Keratinocyte (primary cell): ENCODE results near the gene IKZF1. TPM values are rescaled to one million over a fixed set of nuclear protein-coding genes. Genes with fewer than 3 reads are reported as not detected.

Experiments
- DNase-seq: peaks from one replicate; pipeline ENCODE4 v3.0.0-alpha.2; 2011; ENCODE audit warnings: low read depth, missing footprints, low spot score
- FAIRE-seq: peaks from 2 replicates; lab custom pipeline; 2011; peaks lifted over from hg19 to GRCh38; lab: Jason Lieb, UNC
- H2AFZ ChIP-seq: 2 replicates; pipeline ENCODE4 v1.6.0; 2012; ENCODE audit warnings: low read length, control low read depth, inconsistent platforms; ENCODE audit not compliant: control insufficient read depth
- H3K27ac ChIP-seq: 2 replicates; pipeline ENCODE4 v1.5.1; 2011; ENCODE audit warnings: low read length; ENCODE audit not compliant: control insufficient read depth, insufficient read depth
- H3K27me3 ChIP-seq: 3 replicates; pipeline ENCODE4 v1.6.0; 2011; ENCODE audit warnings: low read length; ENCODE audit not compliant: control insufficient read depth, insufficient read depth; ENCODE audit errors: extremely low read depth
- H3K36me3 ChIP-seq, 2 experiments: 2 replicates in 1 of 2; 3 replicates in 1 of 2; pipeline ENCODE4 v1.5.1; 2011; ENCODE audit warnings: low read length in 2 of 2, mild to moderate bottlenecking in 1 of 2; ENCODE audit not compliant: control insufficient read depth in 2 of 2, insufficient read depth in 2 of 2; ENCODE audit errors: extremely low read depth in 1 of 2
- H3K4me1 ChIP-seq: 3 replicates; pipeline ENCODE4 v1.5.1; 2011; ENCODE audit warnings: low read length; ENCODE audit not compliant: control insufficient read depth, insufficient read depth; ENCODE audit errors: extremely low read depth
- H3K4me2 ChIP-seq: 3 replicates; pipeline ENCODE4 v1.6.0; 2011; ENCODE audit warnings: low read depth, low read length; ENCODE audit not compliant: control insufficient read depth, insufficient read depth; ENCODE audit errors: extremely low read depth
- H3K4me3 ChIP-seq, 3 experiments: fragments of 200-600 bp in 1 of 3; sonication (generic) in 1 of 3; 2 replicates in 2 of 3; 3 replicates in 1 of 3; pipeline ENCODE4 v1.5.1; 2011 to 2016; ENCODE audit warnings: low read length in 3 of 3, mild to moderate bottlenecking in 3 of 3, control low read depth in 2 of 3, inconsistent platforms in 1 of 3, low read depth in 1 of 3, mixed read lengths in 1 of 3, mixed run types in 1 of 3, moderate library complexity in 1 of 3; ENCODE audit not compliant: control insufficient read depth in 2 of 3, insufficient read depth in 2 of 3; ENCODE audit errors: extremely low read depth in 1 of 3
- H3K79me2 ChIP-seq: 2 replicates; pipeline ENCODE4 v1.6.0; 2012; ENCODE audit warnings: low read length; ENCODE audit not compliant: control insufficient read depth, insufficient read depth
- H3K9ac ChIP-seq: 3 replicates; pipeline ENCODE4 v1.6.0; 2011; ENCODE audit warnings: low read length; ENCODE audit not compliant: control insufficient read depth, insufficient read depth; ENCODE audit errors: extremely low read depth
- H3K9me1 ChIP-seq: 3 replicates; pipeline ENCODE4 v1.6.0; 2011; ENCODE audit warnings: low read length; ENCODE audit not compliant: control insufficient read depth, insufficient read depth; ENCODE audit errors: extremely low read depth
- H3K9me3 ChIP-seq: 2 replicates; pipeline ENCODE4 v1.5.1; 2012; ENCODE audit warnings: low read depth, low read length; ENCODE audit not compliant: control insufficient read depth
- H4K20me1 ChIP-seq: 3 replicates; pipeline ENCODE4 v1.6.0; 2011; ENCODE audit warnings: low read length; ENCODE audit not compliant: control insufficient read depth, insufficient read depth; ENCODE audit errors: extremely low read depth
- CTCF ChIP-seq, 3 experiments: IDR thresholded peaks in 1 of 3; conservative IDR thresholded peaks in 1 of 3; optimal IDR thresholded peaks in 1 of 3; 2 replicates in 2 of 3; 3 replicates in 1 of 3; pipeline versions ENCODE3 to v1.5.1; 2011; ENCODE audit warnings: low read length in 3 of 3, mild to moderate bottlenecking in 3 of 3, moderate library complexity in 2 of 3, control low read depth in 1 of 3, inconsistent platforms in 1 of 3; ENCODE audit not compliant: insufficient read depth in 2 of 3; ENCODE audit errors: extremely low read depth in 1 of 3
- EZH2 ChIP-seq: IDR thresholded peaks from one replicate; pipeline ENCODE4 v1.6.1; 2012; ENCODE audit warnings: inconsistent platforms, mild to moderate bottlenecking, low read length, moderate library complexity
- dilution Hi-C: fragments of 300-500 bp; cut with MboI; formaldehyde crosslinking; loops from one replicate; pipeline ENCODE4 v1.7.0; 2020; ENCODE audit warnings: low sequenced_read_pairs; ENCODE audit not compliant: extremely low pct_ligation_motif_present
- polyA plus RNA-seq, 5 experiments: library from polyadenylated mRNA; depleted of rRNA in 3 of 5; stranded (reverse) in 3 of 5; stranded (forward) in 1 of 5; unstranded in 1 of 5; fragments of >200 nt; gene quantifications; 1 replicate in 1 of 5; 2 replicates in 3 of 5; 3 replicates in 1 of 5; pipeline versions ENCODE4 v1.2.1 to v1.2.3, GENCODE V29; 2011 to 2012; ENCODE audit warnings: missing spikeins in 2 of 5, low read depth in 1 of 5, low replicate concordance in 1 of 5

The IKZF1 gene
- polyA plus RNA-seq, 1 donor (not counting 4 experiments of a cell fraction or from before 2014, with no cell fraction given), result not detected

- no peak for TF ChIP-seq EZH2
- no peak for TF ChIP-seq CTCF (optimal IDR thresholded peaks at IDR 0.05 in 1 of 3, IDR thresholded peaks at IDR 0.05 in 1 of 3, conservative IDR thresholded peaks at IDR 0.05 in 1 of 3; ENCODE audit: extremely low read depth in 1 of 3, insufficient read depth in 2 of 3, low read length in 3 of 3)
- Histone ChIP-seq H3K9ac (no peak overlapping the region), H4K20me1 (no peaks in the 10 kb centered on the region), H2AFZ (no peak overlapping the region), H3K27ac (no peak overlapping the region), H3K4me3 (no peak overlapping the region), H3K9me3 (no peaks in the 10 kb centered on the region), H3K4me1 (no peaks in the 10 kb centered on the region), H3K27me3 (peaks cover 10% of the 10 kb centered on the region), H3K9me1 (no peaks in the 10 kb centered on the region), H3K79me2 (no peaks in the 10 kb centered on the region), H3K4me2 (no peak overlapping the region), H3K36me3 (no peaks in the 10 kb centered on the region)
- DNase-seq (no peak), FAIRE-seq (no peak)
- dilution Hi-C loops, result no loop called here
Measured at GRCh38 chr7:50357426-50357825, 52.9 kb downstream of the IKZF1 start.

DNA sequence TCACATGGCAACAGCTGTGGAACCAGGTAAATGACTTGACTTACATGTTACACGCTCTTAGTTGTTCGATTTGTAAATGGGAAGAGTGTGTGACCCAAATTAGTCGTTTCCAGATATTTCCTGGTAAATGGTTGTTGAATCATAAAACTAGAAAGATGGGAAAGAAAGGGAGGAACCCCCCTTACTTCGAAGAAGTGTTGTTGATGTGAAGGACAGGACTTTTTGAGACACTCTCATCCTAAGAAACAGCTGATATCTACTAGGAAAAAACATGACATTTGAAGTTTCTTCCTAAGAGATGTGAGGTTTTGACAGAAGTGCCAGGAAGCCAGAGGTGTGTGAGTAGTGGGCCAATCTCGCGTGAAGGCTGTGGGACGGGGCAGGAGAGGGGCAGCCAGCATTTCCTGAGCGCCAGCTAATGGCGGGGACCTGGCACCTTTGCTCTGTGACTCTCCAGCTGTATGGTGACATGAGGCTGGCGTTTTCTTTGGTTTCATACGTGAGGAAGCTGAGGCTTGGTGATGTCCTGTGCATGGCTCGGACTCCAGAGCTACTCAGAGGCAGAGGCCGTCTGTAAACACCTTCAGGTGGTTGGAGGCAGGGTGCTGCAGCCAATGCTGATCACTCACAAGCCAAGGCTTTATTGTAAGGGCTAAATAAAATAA is 53.7 kb downstream of the IKZF1 start:
- Histone ChIP-seq H3K79me2 (no peaks in the 10 kb centered on the region), H2AFZ (no peak overlapping the region), H3K9ac (no peak overlapping the region), H3K9me3 (no peaks in the 10 kb centered on the region), H3K27me3 (peaks cover 9% of the 10 kb centered on the region), H3K4me3 (no peak overlapping the region), H3K4me1 (no peaks in the 10 kb centered on the region), H3K4me2 (no peak overlapping the region), H3K27ac (no peak overlapping the region), H3K36me3 (no peaks in the 10 kb centered on the region), H3K9me1 (no peaks in the 10 kb centered on the region), H4K20me1 (no peaks in the 10 kb centered on the region)
- FAIRE-seq, result no peak
- no peak for TF ChIP-seq CTCF (optimal IDR thresholded peaks at IDR 0.05 in 1 of 3, IDR thresholded peaks at IDR 0.05 in 1 of 3, conservative IDR thresholded peaks at IDR 0.05 in 1 of 3; ENCODE audit: extremely low read depth in 1 of 3, insufficient read depth in 2 of 3, low read length in 3 of 3)
- TF ChIP-seq EZH2, result no peak
- no peak for DNase-seq
- dilution Hi-C loops, result no loop called here
